ENCODE measurements around the gene SDC4.
A peak's percentile ranks its signal among the peaks of the same experiment; 100 is the strongest.

The SDC4 gene

DNA sequence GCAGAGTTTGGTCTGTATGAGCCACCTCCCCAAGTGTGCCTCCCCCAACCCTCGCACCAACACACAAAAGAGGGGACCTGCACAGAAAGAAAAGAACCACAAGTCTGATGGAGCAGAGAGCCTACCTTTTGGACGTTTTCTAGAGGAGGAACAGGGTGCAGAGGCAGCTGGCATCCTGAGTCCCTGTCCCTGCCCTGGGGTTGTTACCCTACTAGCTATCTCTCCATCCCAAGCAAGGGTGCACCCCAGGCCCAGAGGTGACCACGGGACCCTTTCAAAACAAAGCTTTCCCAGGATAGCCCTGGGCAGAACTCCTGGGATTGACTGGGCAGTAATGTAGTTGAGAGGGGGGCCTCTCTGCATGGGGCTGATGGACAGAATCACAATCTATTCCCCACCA lies 30.4 kb downstream of the SDC4 start:
- DNase-seq (ENCODE audit: extremely low read depth, low read depth) = no peak
- TF ChIP-seq CTCF (IDR thresholded peaks at IDR 0.05; ENCODE audit: low read depth, low read length) = no peak

DNA sequence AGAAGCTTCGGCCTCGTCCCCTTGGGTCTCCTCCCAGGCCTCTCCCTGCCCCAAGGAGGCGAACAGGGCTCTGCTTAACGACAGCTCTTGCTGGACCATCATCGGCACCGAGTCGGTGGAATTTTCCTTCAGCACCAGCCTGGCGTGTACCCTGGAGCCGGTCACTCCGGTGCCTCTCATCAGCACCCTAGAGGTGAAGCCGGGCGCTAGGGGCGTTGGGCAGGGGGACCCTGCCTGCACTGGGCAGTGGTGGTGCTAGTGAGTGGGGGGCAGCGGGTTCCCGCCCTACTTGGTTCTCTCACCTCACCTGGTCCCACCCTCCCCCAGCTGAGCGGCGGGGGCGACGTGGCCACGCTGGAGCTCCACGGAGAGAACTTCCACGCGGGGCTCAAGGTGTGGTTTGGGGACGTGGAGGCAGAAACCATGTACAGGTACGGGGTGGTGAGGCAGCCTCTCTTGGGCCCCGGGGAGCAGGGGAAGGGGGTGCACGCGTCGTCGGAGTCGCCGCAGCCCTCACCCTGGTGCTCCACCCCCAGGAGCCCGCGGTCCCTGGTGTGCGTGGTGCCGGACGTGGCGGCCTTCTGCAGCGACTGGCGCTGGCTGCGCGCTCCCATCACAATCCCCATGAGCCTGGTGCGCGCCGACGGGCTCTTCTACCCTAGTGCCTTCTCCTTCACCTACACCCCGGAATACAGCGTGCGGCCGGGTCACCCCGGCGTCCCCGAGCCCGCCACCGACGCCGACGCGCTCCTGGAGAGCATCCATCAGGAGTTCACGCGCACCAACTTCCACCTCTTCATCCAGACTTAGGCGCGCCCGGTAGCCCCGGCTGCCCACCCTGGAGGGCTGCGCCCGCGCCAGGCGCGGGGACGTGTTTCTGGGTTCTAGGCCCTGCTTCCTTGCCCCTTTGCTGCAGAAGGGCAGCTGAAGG lies 31.8 kb downstream of the SDC4 start:
- no peak for DNase-seq (ENCODE audit: extremely low read depth, low read depth)
- no peak for TF ChIP-seq CTCF (IDR thresholded peaks at IDR 0.05; ENCODE audit: low read depth, low read length)

GRCh38 chr20:45315672-45316071 lies 32.6 kb downstream of the SDC4 start:
- TF ChIP-seq CTCF (IDR thresholded peaks at IDR 0.05; ENCODE audit: low read depth, low read length) = no peak
- no peak for DNase-seq (ENCODE audit: extremely low read depth, low read depth)

DNA sequence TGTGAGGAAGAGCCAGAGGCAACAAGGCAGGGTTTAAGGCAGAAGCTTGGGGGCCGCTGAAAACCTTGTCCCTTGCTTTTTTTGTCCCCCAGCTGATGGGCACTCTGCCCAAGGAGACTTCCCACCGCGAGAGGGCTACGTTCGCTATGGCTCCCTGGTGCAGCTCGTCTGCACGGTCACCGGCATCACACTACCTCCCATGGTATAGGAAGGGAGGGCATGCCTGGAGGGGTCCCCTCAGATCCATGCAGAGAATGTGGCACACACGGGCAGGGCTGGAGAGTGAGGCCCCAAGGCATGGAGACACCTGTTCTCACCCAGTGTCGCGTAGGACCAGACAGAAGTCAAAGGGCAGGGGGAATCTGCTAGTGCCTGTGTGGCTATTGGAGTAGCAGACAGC lies 34.3 kb downstream of the SDC4 start:
- no peak for TF ChIP-seq CTCF (IDR thresholded peaks at IDR 0.05; ENCODE audit: low read depth, low read length)
- no peak for DNase-seq (ENCODE audit: extremely low read depth, low read depth)

- DNase-seq (ENCODE audit: extremely low read depth, low read depth) = no peak
- TF ChIP-seq CTCF (IDR thresholded peaks at IDR 0.05; ENCODE audit: low read depth, low read length) = no peak
Measured at GRCh38 chr20:45313065-45313695, 35.0 kb downstream of the SDC4 start.

- no peak for DNase-seq (ENCODE audit: extremely low read depth, low read depth)
- no peak for TF ChIP-seq CTCF (IDR thresholded peaks at IDR 0.05; ENCODE audit: low read depth, low read length)
Measured at GRCh38 chr20:45312241-45312640, 36.0 kb downstream of the SDC4 start.

GRCh38 chr20:45311589-45312211 lies 36.5 kb downstream of the SDC4 start:
- no peak for DNase-seq (ENCODE audit: extremely low read depth, low read depth)
- TF ChIP-seq CTCF (IDR thresholded peaks at IDR 0.05; ENCODE audit: low read depth, low read length) = peak; percentile 82

All from AG09319 (cell line).